KMS-11 (cell line): ENCODE measurements around the gene TBC1D25.

Source experiments
- H2AFZ ChIP-seq: fragments of 200-600 bp; sonication (generic); 2 replicates; pipeline ENCODE4 v1.6.1; 2016; ENCODE audit warnings: antibody characterized with exemption, mixed run types, low read depth
- H3K27ac ChIP-seq: fragments of 200-600 bp; sonication (generic); 2 replicates; pipeline ENCODE4 v1.6.1; 2016; ENCODE audit warnings: mild to moderate bottlenecking, mixed run types
- H3K27me3 ChIP-seq: fragments of 200-600 bp; sonication (generic); 2 replicates; pipeline ENCODE4 v1.6.1; 2017; ENCODE audit warnings: mild to moderate bottlenecking, low read depth, mixed run types, moderate library complexity; ENCODE audit not compliant: insufficient read depth
- H3K36me3 ChIP-seq: fragments of 200-600 bp; sonication (generic); 2 replicates; pipeline ENCODE4 v1.6.1; 2017; ENCODE audit warnings: mild to moderate bottlenecking, mixed run types; ENCODE audit not compliant: insufficient read depth
- H3K4me1 ChIP-seq: fragments of 200-600 bp; sonication (generic); 2 replicates; pipeline ENCODE4 v1.6.1; 2016; ENCODE audit warnings: mild to moderate bottlenecking, low read depth, mixed run types; ENCODE audit not compliant: poor library complexity, severe bottlenecking
- H3K4me2 ChIP-seq: fragments of 200-600 bp; sonication (generic); 2 replicates; pipeline ENCODE4 v1.7.0; 2016; ENCODE audit warnings: mild to moderate bottlenecking, mixed run types
- H3K4me3 ChIP-seq: fragments of 200-600 bp; sonication (generic); IDR thresholded peaks from 2 replicates; pipeline ENCODE4 v1.6.1; 2017; ENCODE audit warnings: low read depth, low read length, mixed read lengths; ENCODE audit not compliant: insufficient read depth
- H3K79me2 ChIP-seq: fragments of 200-600 bp; sonication (generic); 2 replicates; pipeline ENCODE4 v1.6.1; 2016; ENCODE audit warnings: low read depth, mixed run types; ENCODE audit not compliant: insufficient read depth
- H3K9ac ChIP-seq: fragments of 200-600 bp; sonication (generic); 2 replicates; pipeline ENCODE4 v1.6.1; 2016; ENCODE audit warnings: mild to moderate bottlenecking, mixed run types
- H4K20me1 ChIP-seq: fragments of 200-600 bp; sonication (generic); 2 replicates; pipeline ENCODE4 v1.6.1; 2016; ENCODE audit warnings: mild to moderate bottlenecking, mixed run types; ENCODE audit not compliant: insufficient read depth
- TF ChIP-seq, protein P1 (sequence below): fragments of 200-600 bp; sonication (generic); conservative IDR thresholded peaks from 2 replicates; pipeline ENCODE4 v1.6.1; 2017; ENCODE audit warnings: low read depth, mild to moderate bottlenecking, antibody characterized with exemption, low read length, moderate library complexity, mixed read lengths

Gene TBC1D25

DNA sequence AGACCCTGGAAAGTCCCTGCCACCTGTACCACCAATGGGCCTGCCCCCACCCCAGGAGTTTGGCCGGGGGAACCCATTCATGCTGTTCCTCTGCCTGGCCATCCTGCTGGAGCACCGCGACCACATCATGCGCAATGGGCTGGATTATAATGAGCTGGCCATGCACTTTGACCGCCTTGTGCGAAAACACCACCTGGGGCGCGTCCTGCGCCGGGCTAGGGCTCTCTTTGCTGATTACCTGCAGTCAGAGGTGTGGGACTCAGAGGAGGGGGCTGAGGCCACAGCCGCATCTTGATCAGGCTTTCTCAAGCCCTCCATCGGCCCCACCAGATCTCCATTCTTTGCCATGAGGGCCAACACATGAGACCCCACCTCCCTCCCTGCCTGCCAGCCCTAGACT lies 21.2 kb downstream of the TBC1D25 start:
- TF ChIP-seq, protein P1, sequence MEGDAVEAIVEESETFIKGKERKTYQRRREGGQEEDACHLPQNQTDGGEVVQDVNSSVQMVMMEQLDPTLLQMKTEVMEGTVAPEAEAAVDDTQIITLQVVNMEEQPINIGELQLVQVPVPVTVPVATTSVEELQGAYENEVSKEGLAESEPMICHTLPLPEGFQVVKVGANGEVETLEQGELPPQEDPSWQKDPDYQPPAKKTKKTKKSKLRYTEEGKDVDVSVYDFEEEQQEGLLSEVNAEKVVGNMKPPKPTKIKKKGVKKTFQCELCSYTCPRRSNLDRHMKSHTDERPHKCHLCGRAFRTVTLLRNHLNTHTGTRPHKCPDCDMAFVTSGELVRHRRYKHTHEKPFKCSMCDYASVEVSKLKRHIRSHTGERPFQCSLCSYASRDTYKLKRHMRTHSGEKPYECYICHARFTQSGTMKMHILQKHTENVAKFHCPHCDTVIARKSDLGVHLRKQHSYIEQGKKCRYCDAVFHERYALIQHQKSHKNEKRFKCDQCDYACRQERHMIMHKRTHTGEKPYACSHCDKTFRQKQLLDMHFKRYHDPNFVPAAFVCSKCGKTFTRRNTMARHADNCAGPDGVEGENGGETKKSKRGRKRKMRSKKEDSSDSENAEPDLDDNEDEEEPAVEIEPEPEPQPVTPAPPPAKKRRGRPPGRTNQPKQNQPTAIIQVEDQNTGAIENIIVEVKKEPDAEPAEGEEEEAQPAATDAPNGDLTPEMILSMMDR: no peak
- Histone ChIP-seq H3K36me3 (no peaks in the 10 kb centered on the region), H3K27ac (no peak overlapping the region), H3K27me3 (no peaks in the 10 kb centered on the region), H4K20me1 (no peaks in the 10 kb centered on the region), H3K79me2 (no peaks in the 10 kb centered on the region), H3K4me2 (no peak overlapping the region), H3K4me1 (no peaks in the 10 kb centered on the region), H3K9ac (no peak overlapping the region), H2AFZ (no peak overlapping the region), H3K4me3 (no peak overlapping the region)

GRCh38 chrX:48569958-48570357 lies 30.4 kb downstream of the TBC1D25 start:
- Histone ChIP-seq H3K27me3 (no peaks in the 10 kb centered on the region), H3K4me1 (no peaks in the 10 kb centered on the region), H3K27ac (no peak overlapping the region), H3K36me3 (no peaks in the 10 kb centered on the region; the same call in 1 of the 2 replicates), H3K4me3 (no peak overlapping the region), H2AFZ (no peak overlapping the region), H3K79me2 (peaks cover 2% of the 10 kb centered on the region), H3K9ac (no peak overlapping the region), H3K4me2 (no peak overlapping the region), H4K20me1 (no peaks in the 10 kb centered on the region)
- TF ChIP-seq, protein P1: no peak

GRCh38 chrX:48573690-48574269 lies 34.3 kb downstream of the TBC1D25 start:
- peaks cover 7% of the 10 kb centered on the region; the same call in 1 of the 2 replicates for H3K36me3 ChIP-seq
- H3K79me2 ChIP-seq: peaks cover 20% of the 10 kb centered on the region
- peak overlapping the region; percentile 7 for H3K4me3 ChIP-seq
- peak overlapping the region; percentile 88 for H2AFZ ChIP-seq
- peak overlapping the region; percentile 99; the same call in 1 of the 2 replicates for H3K27ac ChIP-seq
- TF ChIP-seq, protein P1: no peak
- H3K27me3 ChIP-seq: no peaks in the 10 kb centered on the region
- peaks cover 11% of the 10 kb centered on the region for H3K4me1 ChIP-seq
- H4K20me1 ChIP-seq: no peaks in the 10 kb centered on the region
- peak overlapping the region; percentile 53 for H3K4me2 ChIP-seq
- peak overlapping the region; percentile 100; the same call in 1 of the 2 replicates for H3K9ac ChIP-seq

DNA sequence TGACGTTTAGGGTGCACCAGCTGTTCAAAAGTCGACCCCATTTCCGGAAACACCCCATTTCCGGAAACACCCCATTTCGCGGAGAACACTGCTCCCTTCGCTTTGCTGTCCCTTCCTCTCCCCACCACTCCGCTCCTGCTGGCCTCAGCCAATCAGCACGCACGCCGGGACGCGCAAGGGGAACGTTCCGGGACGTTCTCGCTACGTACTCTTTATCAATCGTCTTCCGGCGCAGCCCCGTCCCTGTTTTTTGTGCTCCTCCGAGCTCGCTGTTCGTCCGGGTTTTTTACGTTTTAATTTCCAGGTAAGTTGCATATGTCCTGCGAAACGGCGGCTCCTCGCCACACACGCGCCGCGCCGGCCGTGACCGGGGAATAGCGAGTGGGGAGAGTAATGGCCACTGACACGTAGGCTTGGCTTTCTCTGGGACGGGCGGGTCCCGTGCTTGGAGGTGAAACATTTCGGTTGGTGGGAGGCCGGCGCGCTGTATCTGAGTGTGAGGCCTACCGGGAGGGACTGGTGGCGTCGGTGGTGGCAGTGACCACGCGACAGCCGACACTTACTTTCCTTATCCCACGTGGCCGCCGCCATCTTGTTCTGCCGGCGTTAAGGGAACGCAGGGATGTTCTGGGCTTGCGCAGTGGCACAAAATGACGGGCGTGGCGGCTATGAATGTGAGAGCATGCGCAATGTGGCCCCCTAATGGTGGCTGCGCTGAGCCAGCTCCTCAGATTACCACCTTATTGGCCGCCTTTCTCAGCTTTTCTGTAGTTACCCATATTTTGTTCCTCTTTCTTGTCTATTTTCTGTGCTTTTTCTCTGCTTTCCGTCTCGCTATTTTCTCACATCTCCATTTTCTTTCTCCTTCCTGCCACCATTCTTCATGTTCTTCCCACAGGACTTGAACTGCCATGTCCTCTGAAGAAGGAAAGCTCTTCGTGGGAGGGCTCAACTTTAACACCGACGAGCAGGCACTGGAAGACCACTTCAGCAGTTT lies 35.1 kb downstream of the TBC1D25 start, which contains the start of gene RBM3:
RBM3 (plus strand) TSS at position 215 of the 997 bp plus-strand sequence; CDS start at position 912, 697 bp downstream.
- Histone ChIP-seq H2AFZ (peak within 1 kb of the TSS; percentile 88), H3K36me3 (peaks cover 7% of the 10 kb centered on the region; the same call in 1 of the 2 replicates), H4K20me1 (no peaks in the 10 kb centered on the region), H3K27ac (peak within 1 kb of the TSS; percentile 99), H3K4me1 (peaks cover 11% of the 10 kb centered on the region), H3K4me2 (peak within 1 kb of the TSS; percentile 77), H3K9ac (peak within 1 kb of the TSS; percentile 100), H3K4me3 (peak within 1 kb of the TSS; percentile 44), H3K27me3 (no peaks in the 10 kb centered on the region), H3K79me2 (peaks cover 20% of the 10 kb centered on the region)
- TF ChIP-seq, protein P1: peak; percentile 60
